ENCODE results near the gene ZNF273. TPM values are rescaled to one million over a fixed set of nuclear protein-coding genes. Genes with fewer than 3 reads are reported as not detected.

The ZNF273 gene
- total and polyA plus RNA-seq, 2 experiments from 2014 or later, result 4.2 to 6.8 TPM

DNA sequence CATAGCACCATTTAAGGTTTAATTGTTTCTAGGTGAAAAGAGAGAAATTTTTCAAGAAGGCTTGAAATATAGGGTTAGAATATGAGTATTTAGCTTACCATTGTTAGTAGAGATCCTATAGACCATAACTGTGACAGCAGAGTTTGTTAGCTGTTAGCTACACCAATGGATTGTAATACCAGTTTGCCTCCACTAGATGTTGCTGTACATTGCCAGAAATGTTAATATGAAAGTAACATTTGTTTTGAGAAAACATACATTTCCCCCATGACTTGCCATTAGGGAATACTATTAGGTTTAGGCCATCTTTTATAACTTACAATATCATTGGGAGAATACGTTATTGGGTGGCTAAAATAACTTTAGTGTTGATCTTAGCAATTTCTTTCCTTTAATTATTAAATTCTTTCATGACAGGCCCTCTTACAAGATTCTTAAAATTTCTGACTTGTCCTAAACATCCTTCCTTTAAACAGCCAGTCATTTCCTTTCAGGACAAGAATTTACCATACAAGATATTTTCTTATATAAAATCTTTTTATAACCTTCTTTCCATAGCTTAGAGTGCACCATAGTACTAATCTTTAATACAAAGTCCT lies 48.3 kb downstream of the ZNF273 start:
- no peak overlapping the region for H3K4me3 ChIP-seq
- H3K27me3 ChIP-seq, result peaks cover 43% of the 10 kb centered on the region
- TF ChIP-seq, protein P1, sequence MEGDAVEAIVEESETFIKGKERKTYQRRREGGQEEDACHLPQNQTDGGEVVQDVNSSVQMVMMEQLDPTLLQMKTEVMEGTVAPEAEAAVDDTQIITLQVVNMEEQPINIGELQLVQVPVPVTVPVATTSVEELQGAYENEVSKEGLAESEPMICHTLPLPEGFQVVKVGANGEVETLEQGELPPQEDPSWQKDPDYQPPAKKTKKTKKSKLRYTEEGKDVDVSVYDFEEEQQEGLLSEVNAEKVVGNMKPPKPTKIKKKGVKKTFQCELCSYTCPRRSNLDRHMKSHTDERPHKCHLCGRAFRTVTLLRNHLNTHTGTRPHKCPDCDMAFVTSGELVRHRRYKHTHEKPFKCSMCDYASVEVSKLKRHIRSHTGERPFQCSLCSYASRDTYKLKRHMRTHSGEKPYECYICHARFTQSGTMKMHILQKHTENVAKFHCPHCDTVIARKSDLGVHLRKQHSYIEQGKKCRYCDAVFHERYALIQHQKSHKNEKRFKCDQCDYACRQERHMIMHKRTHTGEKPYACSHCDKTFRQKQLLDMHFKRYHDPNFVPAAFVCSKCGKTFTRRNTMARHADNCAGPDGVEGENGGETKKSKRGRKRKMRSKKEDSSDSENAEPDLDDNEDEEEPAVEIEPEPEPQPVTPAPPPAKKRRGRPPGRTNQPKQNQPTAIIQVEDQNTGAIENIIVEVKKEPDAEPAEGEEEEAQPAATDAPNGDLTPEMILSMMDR (IDR thresholded peaks at IDR 0.05; ENCODE audit: low read depth, low read length), result peak; percentile 78
- no peak overlapping the region for H3K27ac ChIP-seq
- peak; percentile 56 to 74 for DNase-seq (ENCODE audit: low read depth in 1 of 2, low spot score in 1 of 2)
- H3K9me3 ChIP-seq (ENCODE audit: low read depth), result no peaks in the 10 kb centered on the region
- H3K4me1 ChIP-seq (ENCODE audit: low read depth), result no peaks in the 10 kb centered on the region
- no peaks in the 10 kb centered on the region for H3K36me3 ChIP-seq

DNA sequence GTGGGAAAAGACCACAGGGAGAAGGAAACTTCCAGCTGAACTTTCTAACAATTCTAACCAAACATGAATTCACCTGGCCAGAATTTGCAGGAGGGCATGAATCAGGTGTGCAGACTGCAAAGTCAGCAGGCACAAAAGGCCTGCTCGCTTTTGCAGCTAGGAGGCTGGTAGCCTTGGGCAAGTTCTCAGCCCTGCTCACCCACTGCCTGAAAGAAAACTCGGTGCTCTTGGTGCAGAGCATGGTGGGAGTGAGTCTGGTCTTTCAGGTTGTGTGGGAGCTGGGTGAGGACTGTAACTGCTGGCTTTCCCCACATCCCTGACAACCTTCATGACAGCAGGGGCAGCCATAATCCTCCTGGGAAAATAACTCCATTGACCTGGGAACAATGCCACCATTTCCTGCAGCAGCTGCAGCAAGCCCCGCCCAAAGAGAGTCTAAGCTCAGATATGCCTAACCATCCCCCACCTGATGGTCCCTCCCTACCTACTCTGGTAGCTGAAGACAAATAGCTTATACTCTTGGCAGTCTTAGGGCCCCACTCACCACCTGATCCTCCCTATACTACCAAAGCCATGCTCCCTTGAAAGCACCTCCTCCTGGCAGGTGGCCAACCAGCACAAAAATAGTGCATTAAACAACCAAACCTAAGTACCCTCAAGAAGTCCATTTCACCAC lies 56.1 kb downstream of the ZNF273 start:
- Histone ChIP-seq H3K4me1 (ENCODE audit: low read depth) (no peaks in the 10 kb centered on the region), H3K9me3 (ENCODE audit: low read depth) (no peaks in the 10 kb centered on the region), H3K36me3 (no peaks in the 10 kb centered on the region), H3K4me3 (no peak overlapping the region), H3K27me3 (no peaks in the 10 kb centered on the region), H3K27ac (no peak overlapping the region)
- DNase-seq (ENCODE audit: low read depth in 1 of 2, low spot score in 1 of 2), result peak in 1 of 2 donors; percentile 14
- TF ChIP-seq, protein P1 (IDR thresholded peaks at IDR 0.05; ENCODE audit: low read depth, low read length), result no peak

DNA sequence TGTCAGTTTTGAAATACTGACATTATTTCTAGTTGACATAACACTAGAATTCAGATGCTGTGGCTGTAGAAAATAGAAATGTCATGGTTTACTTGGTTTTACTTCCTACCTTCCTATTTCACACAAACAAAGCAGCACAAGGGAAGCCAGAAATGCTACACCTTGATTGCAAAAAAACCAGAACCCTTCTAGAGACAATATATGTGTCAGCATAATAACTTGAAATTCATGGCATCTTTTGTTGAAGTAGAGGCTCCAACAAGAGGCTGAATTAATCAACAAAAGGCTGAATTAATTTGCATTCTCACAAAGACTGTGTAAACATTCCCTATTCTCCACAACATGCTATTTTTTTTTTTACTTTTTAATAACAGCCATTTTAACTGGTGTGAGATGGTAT lies 62.5 kb downstream of the ZNF273 start:
- no peak for DNase-seq (ENCODE audit: low read depth in 1 of 2, low spot score in 1 of 2)
- Histone ChIP-seq H3K27me3 (no peaks in the 10 kb centered on the region), H3K27ac (no peak overlapping the region), H3K9me3 (ENCODE audit: low read depth) (no peaks in the 10 kb centered on the region), H3K36me3 (no peaks in the 10 kb centered on the region), H3K4me3 (no peak overlapping the region), H3K4me1 (ENCODE audit: low read depth) (no peaks in the 10 kb centered on the region)
- TF ChIP-seq, protein P1 (IDR thresholded peaks at IDR 0.05; ENCODE audit: low read depth, low read length), result no peak

DNA sequence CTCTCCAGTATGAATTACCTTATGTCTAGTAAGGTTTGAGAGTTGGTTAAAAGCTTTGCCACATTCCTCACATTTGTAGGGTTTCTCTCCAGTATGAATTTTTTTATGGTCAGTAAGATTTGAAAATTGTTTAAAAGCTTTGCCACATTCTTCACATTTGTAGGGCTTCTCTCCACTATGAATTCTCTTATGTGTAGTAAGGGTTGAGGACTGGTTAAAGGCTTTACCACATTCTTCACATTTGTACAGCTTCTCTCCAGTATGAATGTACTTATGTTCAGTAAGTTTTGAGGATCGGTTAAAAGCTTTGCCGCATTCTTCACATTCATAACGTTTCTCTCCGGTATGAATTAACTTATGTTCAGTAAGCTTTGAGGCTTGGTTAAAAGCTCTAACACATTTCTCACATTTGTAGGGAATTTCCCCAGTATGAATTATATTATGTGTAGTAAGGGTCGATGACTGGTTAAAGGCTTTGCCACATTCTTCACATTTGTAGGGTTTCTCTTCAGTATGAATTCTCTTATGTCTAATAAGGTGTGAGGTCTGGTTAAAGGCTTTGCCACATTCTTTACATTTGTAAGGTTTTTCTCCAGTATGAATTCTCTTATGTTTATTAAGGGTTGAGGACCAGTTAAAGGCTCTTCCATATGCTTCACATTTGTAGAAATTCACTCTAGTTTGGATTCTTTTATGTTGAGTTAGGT lies 75.6 kb downstream of the ZNF273 start:
- H3K4me3 ChIP-seq, result no peak overlapping the region
- peaks cover 4% of the 10 kb centered on the region for H3K9me3 ChIP-seq (ENCODE audit: low read depth)
- peaks cover 32% of the 10 kb centered on the region for H3K36me3 ChIP-seq

More for the DNA sequence above, 75.6 kb downstream of the ZNF273 start:
- Histone ChIP-seq H3K27ac (no peak overlapping the region), H3K4me1 (ENCODE audit: low read depth) (no peaks in the 10 kb centered on the region), H3K27me3 (no peaks in the 10 kb centered on the region)
- TF ChIP-seq, protein P1 (IDR thresholded peaks at IDR 0.05; ENCODE audit: low read depth, low read length), result no peak
- no peak for DNase-seq (ENCODE audit: low read depth in 1 of 2, low spot score in 1 of 2)

Other genes starting within 250 kb of the ZNF273 start
- gene ZNF107, start 237.1 kb upstream of the ZNF273 start, total RNA-seq, result 1.7 and 2.4 TPM in 2 replicates
- gene ZNF107, start 237.1 kb upstream of the ZNF273 start, polyA plus RNA-seq, result 1.5 and 2.1 TPM in 2 replicates
- 10.3 and 18.3 TPM in 2 replicates for gene ZNF138, start 108.8 kb upstream of the ZNF273 start, total RNA-seq
- gene ZNF138, start 108.8 kb upstream of the ZNF273 start, polyA plus RNA-seq, result 10.1 and 10.4 TPM in 2 replicates
- gene ZNF117, start 87.8 kb downstream of the ZNF273 start, total RNA-seq, result 6.0 and 10.0 TPM in 2 replicates
- 5.4 and 5.5 TPM in 2 replicates for gene ZNF117, start 87.8 kb downstream of the ZNF273 start, polyA plus RNA-seq
- gene ERV3-1, start 103.4 kb downstream of the ZNF273 start, total RNA-seq, result 17.4 and 23.7 TPM in 2 replicates
- 23.2 and 29.2 TPM in 2 replicates for gene ERV3-1, start 103.4 kb downstream of the ZNF273 start, polyA plus RNA-seq

Measured in cardiac muscle cell (in vitro differentiated cells and primary cell).